HPDE6-E6E7 (cell line): ENCODE measurements around the gene KLHL22.

Experiments used
- DNase-seq: peaks from one replicate; pipeline ENCODE4 v3.0.0; 2011; ENCODE audit warnings: missing footprints; ENCODE audit errors: extremely low spot score

The KLHL22 gene

GRCh38 chr22:20446383-20446970 lies 49.1 kb downstream of the KLHL22 start:
- DNase-seq: no peak

GRCh38 chr22:20444325-20444724 lies 51.3 kb downstream of the KLHL22 start:
- DNase-seq: no peak

- DNase-seq: no peak
Measured at GRCh38 chr22:20442485-20443284, 52.9 kb downstream of the KLHL22 start.

- DNase-seq: no peak
Measured at GRCh38 chr22:20441631-20442484, 53.7 kb downstream of the KLHL22 start.

GRCh38 chr22:20440637-20441591 lies 54.7 kb downstream of the KLHL22 start:
- DNase-seq: no peak

- no peak for DNase-seq
Measured at GRCh38 chr22:20439928-20440575, 55.5 kb downstream of the KLHL22 start.

- no peak for DNase-seq
Measured at GRCh38 chr22:20439556-20439927, 56.1 kb downstream of the KLHL22 start.

- DNase-seq: no peak
Measured at GRCh38 chr22:20438678-20439492, 56.7 kb downstream of the KLHL22 start.

GRCh38 chr22:20438427-20438677 lies 57.2 kb downstream of the KLHL22 start:
- DNase-seq: no peak

GRCh38 chr22:20437613-20438426 lies 57.8 kb downstream of the KLHL22 start, which contains the start of gene SCARF2:
Gene SCARF2 (minus strand): TSS chr22:20437825. CDS start chr22:20437754, 71 bp downstream.
- no peak for DNase-seq

GRCh38 chr22:20436768-20437612 lies 58.6 kb downstream of the KLHL22 start:
- no peak for DNase-seq

- no peak for DNase-seq
Measured at GRCh38 chr22:20436307-20436767, 59.3 kb downstream of the KLHL22 start.

GRCh38 chr22:20435436-20436306 lies 59.9 kb downstream of the KLHL22 start:
- DNase-seq: no peak

- DNase-seq: no peak
Measured at GRCh38 chr22:20434773-20435172, 60.8 kb downstream of the KLHL22 start.

GRCh38 chr22:20434264-20434751 lies 61.3 kb downstream of the KLHL22 start:
- no peak for DNase-seq

- DNase-seq: no peak
Measured at GRCh38 chr22:20433686-20434241, 61.8 kb downstream of the KLHL22 start.

- no peak for DNase-seq
Measured at GRCh38 chr22:20433191-20433590, 62.4 kb downstream of the KLHL22 start.
